Measurements from ENCODE around the gene ACADVL.
A peak's percentile ranks its signal among the peaks of the same experiment; 100 is the strongest.

ACADVL gene

GRCh38 chr17:7217113-7217987 lies 2.4 kb upstream of the ACADVL start:
- DNase-seq = no peak

GRCh38 chr17:7218166-7218565 lies 1.6 kb upstream of the ACADVL start:
- DNase-seq = no peak

DNA sequence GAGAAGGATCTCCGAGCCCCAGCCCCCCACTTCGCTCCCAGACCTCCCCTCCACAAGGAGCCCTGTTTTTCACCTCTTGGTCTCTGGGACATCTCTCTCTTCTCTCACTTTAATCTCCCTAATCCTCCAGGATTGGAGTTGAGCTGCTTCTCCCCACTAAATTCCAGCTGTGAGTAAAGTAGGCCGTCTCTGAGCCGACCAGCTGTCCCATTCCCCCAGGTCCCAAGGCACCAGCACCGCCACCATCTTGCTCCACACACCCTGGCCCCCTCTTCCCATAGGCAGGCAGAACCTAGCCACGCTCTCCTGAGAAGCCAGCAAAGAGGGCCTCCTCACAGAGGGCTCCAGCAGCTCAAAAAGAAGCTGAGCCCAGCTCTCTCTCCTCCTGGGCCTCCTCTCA lies 980 bp upstream of the ACADVL start:
- no peak for DNase-seq

DNA sequence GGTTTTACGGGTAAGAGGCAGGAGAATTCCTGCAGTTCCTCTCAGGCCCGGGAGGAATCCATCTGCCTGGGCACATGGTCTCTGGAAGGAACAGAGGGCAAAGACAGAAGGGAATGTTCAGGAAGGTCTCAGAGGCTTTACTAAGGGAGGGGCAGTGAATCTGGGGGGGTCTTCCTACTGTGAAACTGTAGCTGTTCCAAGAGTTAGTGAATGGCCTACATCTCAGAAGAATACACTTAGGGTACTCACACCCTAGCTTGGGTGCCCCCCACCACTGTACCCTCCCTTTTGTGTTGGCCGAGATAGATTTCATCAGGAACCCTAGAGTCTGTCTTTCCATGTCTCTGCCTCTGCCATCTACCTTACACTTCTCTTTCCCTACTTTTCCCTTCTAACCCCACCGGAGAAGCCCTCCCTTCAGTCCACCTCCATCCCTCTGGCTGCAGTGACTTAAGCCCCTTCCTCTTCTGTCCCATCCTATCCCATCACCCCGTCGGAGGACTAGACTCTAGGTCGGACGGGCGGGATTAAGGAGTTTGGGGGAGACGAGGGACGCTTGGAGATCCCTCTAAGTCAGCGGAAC lies 418 bp upstream of the ACADVL start:
- DNase-seq = no peak

DNA sequence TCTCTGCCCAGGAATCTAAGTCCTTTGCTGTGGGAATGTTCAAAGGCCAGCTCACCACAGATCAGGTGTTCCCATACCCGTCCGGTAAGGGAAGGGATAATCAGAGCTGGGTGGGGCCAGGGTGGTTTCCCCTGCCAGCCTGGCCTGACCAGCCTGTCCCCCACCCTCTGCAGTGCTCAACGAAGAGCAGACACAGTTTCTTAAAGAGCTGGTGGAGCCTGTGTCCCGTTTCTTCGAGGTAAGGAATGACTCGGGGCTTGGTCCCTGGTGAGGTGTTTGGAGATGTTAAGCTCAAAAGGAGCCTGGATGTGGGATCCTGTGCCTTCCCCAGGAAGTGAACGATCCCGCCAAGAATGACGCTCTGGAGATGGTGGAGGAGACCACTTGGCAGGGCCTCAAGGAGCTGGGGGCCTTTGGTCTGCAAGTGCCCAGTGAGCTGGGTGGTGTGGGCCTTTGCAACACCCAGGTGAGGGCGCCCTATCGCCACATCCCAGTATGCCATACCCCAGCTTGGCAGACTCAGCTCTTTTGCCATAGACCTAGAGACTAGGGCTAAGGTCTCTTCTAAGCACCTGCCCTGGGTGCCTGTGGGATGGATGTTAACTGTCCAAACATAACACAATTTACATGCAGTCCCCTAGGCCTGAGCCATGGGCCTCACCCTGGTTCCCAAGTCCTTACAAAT lies 997 bp downstream of the ACADVL start:
- no peak for DNase-seq

- no peak for DNase-seq
Measured at GRCh38 chr17:7221278-7222092, 1.7 kb downstream of the ACADVL start.

- no peak for DNase-seq
Measured at GRCh38 chr17:7222093-7222971, 2.6 kb downstream of the ACADVL start.

DNA sequence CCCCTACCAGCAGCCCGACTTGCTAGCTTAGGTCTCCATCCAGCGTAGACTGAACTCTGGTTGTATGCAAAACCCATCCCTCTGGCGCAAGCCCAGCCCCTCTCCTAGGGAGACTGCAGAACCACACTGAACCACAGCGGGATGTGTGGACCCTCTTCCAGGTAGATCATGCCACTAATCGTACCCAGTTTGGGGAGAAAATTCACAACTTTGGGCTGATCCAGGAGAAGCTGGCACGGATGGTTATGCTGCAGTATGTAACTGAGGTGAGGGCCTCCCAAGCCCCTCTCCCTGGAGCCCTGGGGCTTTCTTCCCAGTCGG lies 3.2 kb downstream of the ACADVL start:
- no peak for DNase-seq

DNA sequence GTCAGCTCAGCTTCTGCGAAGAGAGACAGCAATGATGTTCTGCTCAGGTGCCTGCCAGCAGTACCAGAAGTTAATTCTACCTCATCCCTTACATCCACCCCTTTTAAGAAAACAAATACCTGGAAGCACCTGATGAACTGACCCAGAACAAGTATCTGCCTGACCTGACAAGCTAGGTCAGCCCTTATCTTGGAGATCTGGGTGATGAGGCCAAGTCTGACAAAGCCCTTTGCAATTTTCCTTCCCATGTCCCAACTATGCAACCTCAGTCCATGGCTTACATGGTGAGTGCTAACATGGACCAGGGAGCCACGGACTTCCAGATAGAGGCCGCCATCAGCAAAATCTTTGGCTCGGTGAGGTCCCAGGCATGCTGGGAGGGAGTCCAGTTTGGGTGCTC lies 3.6 kb downstream of the ACADVL start:
- no peak for DNase-seq

GRCh38 chr17:7224110-7224509 lies 4.4 kb downstream of the ACADVL start:
- no peak for DNase-seq

DNA sequence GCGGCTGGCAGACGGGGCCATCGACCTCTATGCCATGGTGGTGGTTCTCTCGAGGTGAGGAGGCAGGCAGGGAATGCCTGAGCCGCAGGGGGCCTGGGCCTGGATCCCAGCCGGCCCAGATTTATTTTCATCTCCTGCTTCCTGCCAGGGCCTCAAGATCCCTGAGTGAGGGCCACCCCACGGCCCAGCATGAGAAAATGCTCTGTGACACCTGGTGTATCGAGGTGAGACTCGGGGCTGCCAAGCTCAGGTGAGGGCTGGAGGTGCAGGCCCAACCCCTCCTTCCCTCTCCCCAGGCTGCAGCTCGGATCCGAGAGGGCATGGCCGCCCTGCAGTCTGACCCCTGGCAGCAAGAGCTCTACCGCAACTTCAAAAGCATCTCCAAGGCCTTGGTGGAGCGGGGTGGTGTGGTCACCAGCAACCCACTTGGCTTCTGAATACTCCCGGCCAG lies 4.9 kb downstream of the ACADVL start:
- DNase-seq = no peak

DNA sequence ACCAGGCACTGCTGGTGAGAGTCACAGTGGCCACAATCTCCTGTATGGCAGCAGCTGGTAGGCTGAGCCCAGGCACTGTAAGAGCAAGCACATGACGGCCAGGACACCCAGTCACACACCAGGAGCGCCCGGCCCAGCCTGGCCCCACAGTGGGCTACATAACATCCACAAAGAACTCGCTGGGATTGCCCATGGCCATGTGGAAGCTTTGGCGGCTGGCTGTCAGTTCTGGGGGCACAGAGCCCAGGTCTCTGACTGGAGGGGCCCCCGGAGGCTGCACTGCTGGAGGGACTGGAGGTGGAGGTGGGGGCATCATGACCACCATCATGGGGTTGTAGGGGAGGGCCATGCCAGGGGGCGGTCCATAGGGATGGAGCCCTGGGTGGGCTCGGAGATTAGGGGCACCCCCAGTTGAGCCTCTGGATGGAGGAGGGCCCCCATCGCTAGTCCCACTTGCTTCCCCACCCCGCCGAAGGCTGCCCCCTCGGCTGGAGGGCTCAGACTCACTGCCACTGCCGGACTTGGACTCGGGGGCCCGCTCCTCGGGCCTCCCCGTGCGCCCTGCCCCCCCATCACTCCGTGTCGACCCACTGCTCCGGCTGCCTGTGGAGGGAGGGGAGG lies 6.1 kb downstream of the ACADVL start:
- no peak for DNase-seq

GRCh38 chr17:7226721-7227710 lies 7.3 kb downstream of the ACADVL start:
- DNase-seq = no peak

DNA sequence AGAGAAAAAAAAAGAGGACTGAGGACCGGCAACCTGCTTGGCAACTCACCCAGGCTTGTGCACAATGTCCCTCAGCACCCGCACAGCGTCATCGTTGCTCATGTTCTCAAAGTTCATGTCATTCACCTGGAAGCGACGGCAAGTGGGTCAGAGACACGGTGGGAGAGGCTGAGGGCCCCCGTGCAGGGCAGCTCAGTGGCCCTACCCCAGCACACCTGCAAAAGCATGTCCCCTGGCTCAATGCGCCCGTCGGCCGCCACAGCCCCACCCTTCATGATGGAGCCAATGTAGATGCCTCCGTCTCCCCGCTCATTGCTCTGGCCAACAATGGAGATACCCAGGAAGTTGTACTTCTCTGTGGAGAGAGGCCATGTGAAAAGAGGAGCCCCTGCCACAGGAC lies 9.2 kb downstream of the ACADVL start:
- DNase-seq = no peak

GRCh38 chr17:7229504-7229903 lies 9.8 kb downstream of the ACADVL start:
- DNase-seq = no peak

- DNase-seq = no peak
Measured at GRCh38 chr17:7232114-7232513, 12.4 kb downstream of the ACADVL start.

DNA sequence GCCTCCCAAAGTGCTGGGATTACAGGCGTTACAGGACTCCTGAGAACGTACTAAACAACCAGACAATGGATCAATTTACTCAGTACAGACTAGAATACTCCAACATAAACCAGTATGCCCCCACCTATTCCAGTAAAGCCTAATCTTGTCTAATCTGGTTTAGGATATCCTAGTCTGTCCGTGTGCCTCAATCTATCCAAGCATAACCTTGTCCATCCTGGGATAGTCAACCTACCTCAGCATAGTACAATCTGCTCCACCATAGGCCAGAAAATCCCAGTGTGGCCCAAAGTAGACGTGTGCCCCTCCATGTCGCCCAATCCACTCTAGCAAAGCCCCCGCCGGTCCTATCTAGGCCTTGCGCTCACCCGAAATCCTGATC lies 14.0 kb downstream of the ACADVL start:
- no peak for DNase-seq

DNA sequence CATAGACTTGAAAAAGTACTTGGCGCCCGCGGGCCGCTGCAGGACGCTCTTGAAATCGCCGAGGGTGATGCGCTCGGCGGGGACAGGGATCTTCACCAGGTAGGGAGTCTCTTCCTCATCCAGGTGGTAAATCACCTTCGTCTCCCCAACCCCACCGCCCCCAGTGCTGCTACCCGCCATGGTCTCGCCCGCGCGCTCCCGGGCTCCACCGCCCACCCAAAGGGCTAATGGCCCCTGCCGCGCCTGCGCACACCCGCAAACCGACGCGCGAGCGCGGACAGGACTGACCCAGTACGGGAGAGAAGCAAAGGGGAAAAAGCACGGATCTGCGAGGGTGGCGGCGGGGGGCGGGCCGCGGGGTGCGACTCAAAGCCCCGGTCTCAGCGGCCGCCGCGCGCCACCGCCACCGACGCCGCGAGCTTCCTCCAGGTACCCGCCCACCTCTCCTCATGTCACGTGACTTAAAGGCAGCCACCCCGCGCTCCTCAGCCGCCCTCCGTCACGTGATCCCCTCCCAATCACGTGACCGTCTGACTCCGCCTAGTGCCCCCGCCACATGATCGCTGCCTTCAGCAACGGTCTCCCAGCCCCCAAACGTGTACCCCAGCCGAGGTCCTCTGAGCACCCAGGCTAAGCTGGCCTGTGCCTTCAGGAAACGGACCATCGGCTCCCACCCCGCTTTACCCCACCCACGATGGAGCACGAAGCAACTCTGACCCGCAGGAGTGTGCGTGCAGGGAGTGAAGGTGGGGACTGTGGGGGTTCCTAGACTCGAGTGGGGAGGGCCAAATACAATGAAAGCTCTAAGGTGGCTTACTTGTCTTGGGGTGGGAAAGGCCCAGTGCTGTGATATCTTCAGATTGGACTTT lies 14.6 kb downstream of the ACADVL start, which contains the start of gene DVL2:
Gene DVL2, minus strand, starts transcription at position 435 of the 869 bp plus-strand sequence. Its CDS starts 255 bp downstream, at position 180.
- DNase-seq = peak; percentile 87
